GM21390 (cell line): ENCODE results near the gene AKAP6.
"Not testable (repeated sequence)": the region's sequence is repeated elsewhere in the genome, so short reads cannot be mapped to it uniquely, and the experiment has no call there.

Experiments
- ATAC-seq: cut with Tn5 transposase; IDR thresholded peaks from one replicate; pipeline ENCODE4 v1.9.1; 2021; ENCODE audit not compliant: unreplicated experiment

The AKAP6 gene

GRCh38 chr14:32576088-32576795, 247.1 kb downstream of the AKAP6 start:
- peak; percentile 48 for ATAC-seq

- no peak for ATAC-seq
Measured at GRCh38 chr14:32576977-32577376, 247.9 kb downstream of the AKAP6 start.

GRCh38 chr14:32578181-32578580, 249.1 kb downstream of the AKAP6 start:
- peak; percentile 77 for ATAC-seq

- ATAC-seq, result not testable (repeated sequence)
Measured at GRCh38 chr14:32583427-32583826, 254.3 kb downstream of the AKAP6 start.

- no peak for ATAC-seq
Measured at GRCh38 chr14:32584079-32584478, 255.0 kb downstream of the AKAP6 start.

GRCh38 chr14:32587461-32587860, 258.4 kb downstream of the AKAP6 start:
- no peak for ATAC-seq

- ATAC-seq, result no peak
Measured at GRCh38 chr14:32588448-32589320, 259.6 kb downstream of the AKAP6 start.

- no peak for ATAC-seq
Measured at GRCh38 chr14:32590157-32590556, 261.1 kb downstream of the AKAP6 start.

GRCh38 chr14:32593290-32593942, 264.3 kb downstream of the AKAP6 start:
- no peak for ATAC-seq

- no peak for ATAC-seq
Measured at GRCh38 chr14:32594766-32595165, 265.7 kb downstream of the AKAP6 start.

GRCh38 chr14:32595497-32595896, 266.4 kb downstream of the AKAP6 start:
- no peak for ATAC-seq

GRCh38 chr14:32596390-32596789, 267.3 kb downstream of the AKAP6 start:
- no peak for ATAC-seq

- ATAC-seq, result no peak
Measured at GRCh38 chr14:32597771-32598170, 268.7 kb downstream of the AKAP6 start.

GRCh38 chr14:32601069-32601468, 272.0 kb downstream of the AKAP6 start:
- ATAC-seq, result no peak

- ATAC-seq, result no peak
Measured at GRCh38 chr14:32601906-32602305, 272.8 kb downstream of the AKAP6 start.

- no peak for ATAC-seq
Measured at GRCh38 chr14:32602699-32603098, 273.6 kb downstream of the AKAP6 start.

- ATAC-seq, result peak; percentile 67
Measured at GRCh38 chr14:32603992-32604565, 275.0 kb downstream of the AKAP6 start.

GRCh38 chr14:32606301-32606700, 277.2 kb downstream of the AKAP6 start:
- ATAC-seq, result no peak

- ATAC-seq, result no peak
Measured at GRCh38 chr14:32607399-32607798, 278.3 kb downstream of the AKAP6 start.

GRCh38 chr14:32608857-32609256, 279.8 kb downstream of the AKAP6 start:
- no peak for ATAC-seq

GRCh38 chr14:32609388-32609787, 280.3 kb downstream of the AKAP6 start:
- ATAC-seq, result no peak
